ENCODE measurements around the gene SYNGR1.
"Not testable (repeated sequence)": the region's sequence is repeated elsewhere in the genome, so short reads cannot be mapped to it uniquely, and the experiment has no call there.

The SYNGR1 gene

GRCh38 chr22:39311592-39312400 lies 38.0 kb upstream of the SYNGR1 start:
- no peaks in the 10 kb centered on the region for H3K9me3 ChIP-seq (ENCODE audit: low read length)
- no peak overlapping the region for H2AFZ ChIP-seq (ENCODE audit: low read depth, low read length)
- H3K4me3 ChIP-seq (ENCODE audit: low read length), result no peak overlapping the region
- no peaks in the 10 kb centered on the region for H3K27me3 ChIP-seq (ENCODE audit: insufficient read depth, low read length)
- peaks cover 52% of the 10 kb centered on the region for H3K36me3 ChIP-seq (ENCODE audit: insufficient read depth, low read length)
- H3K4me1 ChIP-seq (ENCODE audit: insufficient read depth, low read length), result peaks cover 20% of the 10 kb centered on the region

- Histone ChIP-seq H3K9me3 (ENCODE audit: low read length) (no peaks in the 10 kb centered on the region), H3K4me3 (ENCODE audit: low read length) (no peak overlapping the region), H3K36me3 (ENCODE audit: insufficient read depth, low read length) (peaks cover 58% of the 10 kb centered on the region), H3K27me3 (ENCODE audit: insufficient read depth, low read length) (no peaks in the 10 kb centered on the region), H3K4me1 (ENCODE audit: insufficient read depth, low read length) (peaks cover 26% of the 10 kb centered on the region), H2AFZ (ENCODE audit: low read depth, low read length) (no peak overlapping the region)
These were observed 37.4 kb upstream of the SYNGR1 start for GRCh38 chr22:39312410-39312809.

GRCh38 chr22:39313258-39314001 lies 36.4 kb upstream of the SYNGR1 start:
- Histone ChIP-seq H3K27me3 (ENCODE audit: insufficient read depth, low read length) (no peaks in the 10 kb centered on the region), H2AFZ (ENCODE audit: low read depth, low read length) (no peak overlapping the region), H3K36me3 (ENCODE audit: insufficient read depth, low read length) (peaks cover 69% of the 10 kb centered on the region), H3K4me3 (ENCODE audit: low read length) (no peak overlapping the region), H3K9me3 (ENCODE audit: low read length) (no peaks in the 10 kb centered on the region), H3K4me1 (ENCODE audit: insufficient read depth, low read length) (peaks cover 36% of the 10 kb centered on the region)

- Histone ChIP-seq H3K4me1 (ENCODE audit: insufficient read depth, low read length) (peaks cover 35% of the 10 kb centered on the region), H3K4me3 (ENCODE audit: low read length) (no peak overlapping the region), H3K27me3 (ENCODE audit: insufficient read depth, low read length) (no peaks in the 10 kb centered on the region), H2AFZ (ENCODE audit: low read depth, low read length) (no peak overlapping the region), H3K9me3 (ENCODE audit: low read length) (no peaks in the 10 kb centered on the region), H3K36me3 (ENCODE audit: insufficient read depth, low read length) (peaks cover 71% of the 10 kb centered on the region)
These were observed 35.4 kb upstream of the SYNGR1 start for GRCh38 chr22:39314251-39314971.

GRCh38 chr22:39315389-39315788 lies 34.4 kb upstream of the SYNGR1 start:
- no peak overlapping the region for H2AFZ ChIP-seq (ENCODE audit: low read depth, low read length)
- peaks cover 30% of the 10 kb centered on the region for H3K4me1 ChIP-seq (ENCODE audit: insufficient read depth, low read length)
- no peaks in the 10 kb centered on the region for H3K9me3 ChIP-seq (ENCODE audit: low read length)
- peaks cover 71% of the 10 kb centered on the region for H3K36me3 ChIP-seq (ENCODE audit: insufficient read depth, low read length)
- no peak overlapping the region for H3K4me3 ChIP-seq (ENCODE audit: low read length)
- no peaks in the 10 kb centered on the region for H3K27me3 ChIP-seq (ENCODE audit: insufficient read depth, low read length)

GRCh38 chr22:39316440-39317083 lies 33.2 kb upstream of the SYNGR1 start:
- Histone ChIP-seq H2AFZ (ENCODE audit: low read depth, low read length) (no peak overlapping the region), H3K4me3 (ENCODE audit: low read length) (no peak overlapping the region), H3K36me3 (ENCODE audit: insufficient read depth, low read length) (peaks cover 69% of the 10 kb centered on the region), H3K27me3 (ENCODE audit: insufficient read depth, low read length) (no peaks in the 10 kb centered on the region), H3K4me1 (ENCODE audit: insufficient read depth, low read length) (peaks cover 30% of the 10 kb centered on the region), H3K9me3 (ENCODE audit: low read length) (no peaks in the 10 kb centered on the region)

GRCh38 chr22:39317084-39317774 lies 32.6 kb upstream of the SYNGR1 start:
- Histone ChIP-seq H2AFZ (ENCODE audit: low read depth, low read length) (no peak overlapping the region), H3K27me3 (ENCODE audit: insufficient read depth, low read length) (no peaks in the 10 kb centered on the region), H3K4me3 (ENCODE audit: low read length) (peak overlapping the region; percentile 91), H3K4me1 (ENCODE audit: insufficient read depth, low read length) (peaks cover 30% of the 10 kb centered on the region), H3K36me3 (ENCODE audit: insufficient read depth, low read length) (peaks cover 63% of the 10 kb centered on the region), H3K9me3 (ENCODE audit: low read length) (no peaks in the 10 kb centered on the region)

GRCh38 chr22:39317775-39318506 lies 31.9 kb upstream of the SYNGR1 start:
- Histone ChIP-seq H3K36me3 (ENCODE audit: insufficient read depth, low read length) (peaks cover 56% of the 10 kb centered on the region), H3K4me3 (ENCODE audit: low read length) (peak overlapping the region; percentile 91), H3K9me3 (ENCODE audit: low read length) (no peaks in the 10 kb centered on the region), H2AFZ (ENCODE audit: low read depth, low read length) (no peak overlapping the region), H3K4me1 (ENCODE audit: insufficient read depth, low read length) (peaks cover 30% of the 10 kb centered on the region), H3K27me3 (ENCODE audit: insufficient read depth, low read length) (no peaks in the 10 kb centered on the region)

GRCh38 chr22:39318507-39319283 lies 31.1 kb upstream of the SYNGR1 start:
- Histone ChIP-seq H2AFZ (ENCODE audit: low read depth, low read length) (no peak overlapping the region), H3K27me3 (ENCODE audit: insufficient read depth, low read length) (no peaks in the 10 kb centered on the region), H3K4me3 (ENCODE audit: low read length) (peak overlapping the region; percentile 91), H3K36me3 (ENCODE audit: insufficient read depth, low read length) (peaks cover 48% of the 10 kb centered on the region), H3K9me3 (ENCODE audit: low read length) (no peaks in the 10 kb centered on the region), H3K4me1 (ENCODE audit: insufficient read depth, low read length) (peaks cover 30% of the 10 kb centered on the region)

- Histone ChIP-seq H2AFZ (ENCODE audit: low read depth, low read length) (peak within 1 kb of the TSS; percentile 81), H3K4me3 (ENCODE audit: low read length) (peak within 1 kb of the TSS; percentile 91), H3K9me3 (ENCODE audit: low read length) (no peaks in the 10 kb centered on the region), H3K27me3 (ENCODE audit: insufficient read depth, low read length) (no peaks in the 10 kb centered on the region), H3K36me3 (ENCODE audit: insufficient read depth, low read length) (peaks cover 40% of the 10 kb centered on the region), H3K4me1 (ENCODE audit: insufficient read depth, low read length) (peaks cover 30% of the 10 kb centered on the region)
These were observed 30.3 kb upstream of the SYNGR1 start, which contains the start of gene RPL3 for GRCh38 chr22:39319284-39320022. Gene RPL3 (minus strand): TSS chr22:39319623. CDS start chr22:39319597, 26 bp downstream.

GRCh38 chr22:39320616-39321029 lies 29.2 kb upstream of the SYNGR1 start:
- H3K27me3 ChIP-seq (ENCODE audit: insufficient read depth, low read length); H3K9me3 ChIP-seq (ENCODE audit: low read length); H2AFZ ChIP-seq (ENCODE audit: low read depth, low read length): not testable (repeated sequence)
- H3K4me3 ChIP-seq (ENCODE audit: low read length), result peak overlapping the region; percentile 91
- peaks cover 27% of the 10 kb centered on the region for H3K4me1 ChIP-seq (ENCODE audit: insufficient read depth, low read length)
- peaks cover 29% of the 10 kb centered on the region for H3K36me3 ChIP-seq (ENCODE audit: insufficient read depth, low read length)
